AG09309 (cell line): ENCODE results near the gene LCE1D.

ENCODE experiments used
- DNase-seq: peaks from one replicate; pipeline ENCODE4 v3.0.0-alpha.2; 2010; ENCODE audit warnings: low read depth
- H3K4me3 ChIP-seq: 2 replicates; pipeline ENCODE4 v1.5.1; 2011; ENCODE audit warnings: mild to moderate bottlenecking, low read depth, low read length, moderate library complexity; ENCODE audit not compliant: control insufficient read depth
- TF ChIP-seq, protein P1 (sequence below): IDR thresholded peaks from 2 replicates; pipeline ENCODE4 v1.5.1; 2011; ENCODE audit warnings: mild to moderate bottlenecking, low read depth, low read length, inconsistent platforms; ENCODE audit not compliant: insufficient read depth, control insufficient read depth; ENCODE audit errors: missing control alignments

LCE1D gene

GRCh38 chr1:152776361-152776760 lies 20.2 kb upstream of the LCE1D start:
- TF ChIP-seq, protein P1, sequence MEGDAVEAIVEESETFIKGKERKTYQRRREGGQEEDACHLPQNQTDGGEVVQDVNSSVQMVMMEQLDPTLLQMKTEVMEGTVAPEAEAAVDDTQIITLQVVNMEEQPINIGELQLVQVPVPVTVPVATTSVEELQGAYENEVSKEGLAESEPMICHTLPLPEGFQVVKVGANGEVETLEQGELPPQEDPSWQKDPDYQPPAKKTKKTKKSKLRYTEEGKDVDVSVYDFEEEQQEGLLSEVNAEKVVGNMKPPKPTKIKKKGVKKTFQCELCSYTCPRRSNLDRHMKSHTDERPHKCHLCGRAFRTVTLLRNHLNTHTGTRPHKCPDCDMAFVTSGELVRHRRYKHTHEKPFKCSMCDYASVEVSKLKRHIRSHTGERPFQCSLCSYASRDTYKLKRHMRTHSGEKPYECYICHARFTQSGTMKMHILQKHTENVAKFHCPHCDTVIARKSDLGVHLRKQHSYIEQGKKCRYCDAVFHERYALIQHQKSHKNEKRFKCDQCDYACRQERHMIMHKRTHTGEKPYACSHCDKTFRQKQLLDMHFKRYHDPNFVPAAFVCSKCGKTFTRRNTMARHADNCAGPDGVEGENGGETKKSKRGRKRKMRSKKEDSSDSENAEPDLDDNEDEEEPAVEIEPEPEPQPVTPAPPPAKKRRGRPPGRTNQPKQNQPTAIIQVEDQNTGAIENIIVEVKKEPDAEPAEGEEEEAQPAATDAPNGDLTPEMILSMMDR = no peak
- DNase-seq = no peak
- H3K4me3 ChIP-seq = no peak overlapping the region

GRCh38 chr1:152777510-152778137 lies 18.9 kb upstream of the LCE1D start:
- no peak for DNase-seq

DNA sequence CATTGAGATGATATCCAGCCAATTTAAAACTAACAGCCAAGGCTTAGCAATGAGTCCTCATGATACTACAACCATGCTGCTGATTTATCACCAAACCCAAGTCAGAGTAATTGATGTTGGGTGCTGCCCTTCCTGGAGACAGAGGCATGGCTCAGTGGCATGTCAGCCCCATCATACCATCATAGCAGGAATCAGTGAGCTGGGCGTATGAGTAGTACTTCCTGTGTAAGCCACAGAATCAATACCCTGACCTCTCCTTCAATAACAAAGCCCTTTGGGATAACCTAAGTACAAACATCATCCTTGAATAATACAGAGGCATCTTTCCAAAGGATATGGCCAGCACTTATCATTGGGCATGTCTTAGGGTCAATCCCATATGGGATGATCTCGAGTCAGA lies 13.4 kb upstream of the LCE1D start:
- TF ChIP-seq, protein P1 = no peak
- no peak for DNase-seq
- no peak overlapping the region for H3K4me3 ChIP-seq

More at GRCh38 chr1:152777510-152778137, 18.9 kb upstream of the LCE1D start:
- TF ChIP-seq, protein P1 = no peak
- no peak overlapping the region for H3K4me3 ChIP-seq

- TF ChIP-seq, protein P1 = no peak
- no peak for DNase-seq
- no peak within 1 kb of the TSS for H3K4me3 ChIP-seq
These were observed 10.4 kb upstream of the LCE1D start, which contains the start of gene LCE1E for GRCh38 chr1:152786077-152786476. Gene LCE1E, plus strand, starts transcription at chr1:152786257. Its CDS starts 1,043 bp downstream, at chr1:152787300.

DNA sequence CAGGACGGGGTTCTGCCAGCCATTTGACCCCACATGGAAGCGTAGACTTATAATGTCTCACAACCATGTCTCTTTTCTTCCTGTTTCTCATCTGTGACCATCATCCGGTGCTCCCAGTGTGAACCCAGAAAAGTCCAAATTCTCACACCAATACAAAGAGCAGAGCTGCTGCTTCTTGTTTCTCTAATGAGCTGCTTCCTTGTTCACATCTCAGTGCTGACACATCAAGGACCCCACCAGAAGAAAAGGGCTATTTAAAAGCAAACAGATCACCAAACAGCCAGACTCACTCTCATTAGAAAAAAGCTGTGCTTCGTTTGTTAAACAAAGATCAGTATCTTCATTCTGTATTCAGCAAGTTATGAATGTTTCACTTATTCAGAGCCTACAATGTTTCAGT lies 835 bp upstream of the LCE1D start:
- no peak for DNase-seq
- H3K4me3 ChIP-seq = no peak overlapping the region
- TF ChIP-seq, protein P1 = no peak

- TF ChIP-seq, protein P1 = no peak
- H3K4me3 ChIP-seq = no peak overlapping the region
- DNase-seq = no peak
These were observed 4.8 kb downstream of the LCE1D start for GRCh38 chr1:152801333-152801732.
